ENCODE results near the gene FRMD4A. TPM values are rescaled to one million over a fixed set of nuclear protein-coding genes. Genes with fewer than 3 reads are reported as not detected.

FRMD4A gene
- total RNA-seq, 4 donors from 2014 or later, result 4.0 to 12.7 (median 5.6) TPM

DNA sequence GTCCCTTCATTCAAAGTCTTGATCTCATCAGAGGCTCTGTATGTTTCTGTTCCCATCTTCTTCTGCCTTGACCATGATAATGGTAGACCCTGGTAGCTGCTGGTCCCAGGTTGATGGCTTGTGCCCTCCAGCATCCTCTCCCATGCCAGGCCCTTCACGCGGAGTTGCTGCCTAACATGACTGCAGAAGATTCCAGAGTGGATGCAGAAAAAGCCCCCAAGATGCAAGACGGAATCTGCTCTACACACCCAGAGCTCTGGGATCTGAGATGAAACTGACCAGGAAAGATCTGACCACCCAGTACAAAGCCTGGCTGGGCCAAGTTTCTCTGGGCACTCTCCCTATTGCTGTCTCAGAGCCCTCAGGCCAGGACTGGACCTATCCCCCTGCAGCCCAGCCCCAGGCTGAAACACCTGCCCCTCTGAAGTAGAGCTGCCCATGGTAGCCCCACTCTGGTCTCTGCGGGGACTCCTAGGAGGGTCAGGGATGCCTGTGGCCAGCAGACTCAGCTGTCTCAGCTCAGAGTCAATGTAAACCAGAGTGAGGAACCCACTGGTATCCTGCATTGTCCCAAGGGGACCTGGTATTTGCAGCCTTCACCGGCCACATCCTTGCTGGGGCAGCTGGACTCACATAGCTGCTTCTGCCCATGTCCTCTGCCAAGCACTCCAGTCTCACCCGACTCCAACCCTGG lies 9.5 kb upstream of the FRMD4A start:
- 94% methylated on average over 6 of the region's 6 CpGs; no CpG with 5 or more reads in 1 of the 2 donors for WGBS, 2 donors (ENCODE audit: low coverage in 1 of 2)
- Histone ChIP-seq H3K4me1 (peaks cover 0 to 7% (median 0%) of the 10 kb centered on the region in 4 donors), H3K27ac (no peak overlapping the region), H3K4me3 (no peak overlapping the region), H3K9me3 (no peaks in the 10 kb centered on the region), H3K27me3 (peaks cover 10% of the 10 kb centered on the region), H3K36me3 (no peaks in the 10 kb centered on the region)
- DNase-seq, result no peak
- TF ChIP-seq CTCF (IDR thresholded peaks at IDR 0.05) (no peak), EP300 (IDR thresholded peaks at IDR 0.05; ENCODE audit: low read depth) (no peak), POLR2AphosphoS5 (IDR thresholded peaks at IDR 0.05) (no peak), POLR2A (IDR thresholded peaks at IDR 0.05) (no peak)
- in situ Hi-C loops (cut with MboI; ENCODE audit: low pct_ligation_motif_present in 1 of 4, low pct_unique_long_range_greater_than_20kb in 1 of 4, low sequenced_read_pairs in 3 of 4) (no loop called here), intact Hi-C loops (cut with DNase I; ENCODE audit: low total_unique reads) (no loop called here)

DNA sequence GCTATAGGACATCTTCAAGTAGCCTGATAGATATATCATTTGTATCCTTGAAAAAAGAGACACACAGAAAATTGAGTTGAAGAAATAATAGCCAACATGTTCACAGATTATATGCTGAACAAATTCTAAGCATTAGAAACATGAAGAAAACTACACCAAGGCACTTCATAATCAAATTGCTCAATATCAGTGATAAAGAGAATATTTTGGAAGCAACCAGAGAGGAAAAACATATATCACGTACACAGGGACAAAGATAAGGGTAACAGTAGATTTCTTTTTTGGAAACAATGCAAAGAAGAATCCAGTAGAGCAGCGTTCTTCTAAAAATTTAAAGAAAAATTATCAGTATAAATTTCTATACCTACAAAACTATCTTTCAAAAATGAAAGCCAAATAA lies 6.0 kb upstream of the FRMD4A start:
- DNase-seq, result no peak
- peaks cover 9% of the 10 kb centered on the region for H3K27me3 ChIP-seq
- intact Hi-C loops (cut with DNase I; ENCODE audit: low total_unique reads) (no loop called here), in situ Hi-C loops (cut with MboI; ENCODE audit: low pct_ligation_motif_present in 1 of 4, low pct_unique_long_range_greater_than_20kb in 1 of 4, low sequenced_read_pairs in 3 of 4) (no loop called here)
- H3K36me3 ChIP-seq, result no peaks in the 10 kb centered on the region
- 83 to 92% methylated on average over 2 of the region's 2 CpGs for WGBS, 2 donors (ENCODE audit: low coverage in 1 of 2)
- H3K4me3 ChIP-seq, result no peak overlapping the region
- H3K4me1 ChIP-seq, result peaks cover 0 to 7% (median 0%) of the 10 kb centered on the region in 4 donors
- no peak overlapping the region for H3K27ac ChIP-seq
- no peak for TF ChIP-seq CTCF (IDR thresholded peaks at IDR 0.05)
- TF ChIP-seq POLR2A (IDR thresholded peaks at IDR 0.05), result no peak
- no peak for TF ChIP-seq POLR2AphosphoS5 (IDR thresholded peaks at IDR 0.05)
- TF ChIP-seq EP300 (IDR thresholded peaks at IDR 0.05; ENCODE audit: low read depth), result no peak
- no peaks in the 10 kb centered on the region for H3K9me3 ChIP-seq

GRCh38 chr10:14334771-14335170 lies 4.0 kb upstream of the FRMD4A start:
- WGBS, 2 donors (ENCODE audit: low coverage in 1 of 2), result 85 to 91% methylated on average over 2 of the region's 2 CpGs
- Histone ChIP-seq H3K27me3 (peaks cover 27% of the 10 kb centered on the region), H3K27ac (no peak overlapping the region), H3K4me1 (peaks cover 0 to 11% (median 1%) of the 10 kb centered on the region in 4 donors), H3K9me3 (no peaks in the 10 kb centered on the region), H3K36me3 (no peaks in the 10 kb centered on the region), H3K4me3 (no peak overlapping the region)
- no peak for DNase-seq
- TF ChIP-seq POLR2AphosphoS5 (IDR thresholded peaks at IDR 0.05), result no peak
- TF ChIP-seq POLR2A (IDR thresholded peaks at IDR 0.05), result no peak
- TF ChIP-seq CTCF (IDR thresholded peaks at IDR 0.05), result no peak
- TF ChIP-seq EP300 (IDR thresholded peaks at IDR 0.05; ENCODE audit: low read depth), result no peak
- in situ Hi-C loops (cut with MboI; ENCODE audit: low pct_ligation_motif_present in 1 of 4, low pct_unique_long_range_greater_than_20kb in 1 of 4, low sequenced_read_pairs in 3 of 4), result no loop called here
- intact Hi-C loops (cut with DNase I; ENCODE audit: low total_unique reads), result no loop called here

- no peak for TF ChIP-seq POLR2A (IDR thresholded peaks at IDR 0.05)
- TF ChIP-seq EP300 (IDR thresholded peaks at IDR 0.05; ENCODE audit: low read depth), result no peak
- intact Hi-C loops (cut with DNase I; ENCODE audit: low total_unique reads), result no loop called here
- Histone ChIP-seq H3K36me3 (no peaks in the 10 kb centered on the region), H3K9me3 (no peaks in the 10 kb centered on the region), H3K27me3 (peaks cover 27% of the 10 kb centered on the region), H3K4me3 (no peak overlapping the region), H3K4me1 (peaks cover 0 to 11% (median 1%) of the 10 kb centered on the region in 4 donors), H3K27ac (no peak overlapping the region)
- in situ Hi-C loops (cut with MboI; ENCODE audit: low pct_ligation_motif_present in 1 of 4, low pct_unique_long_range_greater_than_20kb in 1 of 4, low sequenced_read_pairs in 3 of 4), result no loop called here
- 79 to 81% methylated on average over 2 of the region's 2 CpGs for WGBS, 2 donors (ENCODE audit: low coverage in 1 of 2)
- DNase-seq, result no peak
Observed at GRCh38 chr10:14333606-14334005, 2.9 kb upstream of the FRMD4A start.
